Spleen (tissue), 7 donors: ENCODE measurements around the gene SLC35E4.

ENCODE experiments used
- CTCF ChIP-seq, 11 experiments: fragments of 200-600 bp in 7 of 11; fragments of 450-650 bp in 4 of 11; sonication (generic) in 4 of 11; IDR thresholded peaks in 8 of 11; conservative IDR thresholded peaks in 3 of 11; 1 replicate in 7 of 11; 2 replicates in 4 of 11; pipeline versions ENCODE4 v1.4.0 to v1.8.0; 2016 to 2021; ENCODE audit warnings: antibody characterized with exemption in 11 of 11, inconsistent platforms in 4 of 11, mild to moderate bottlenecking in 1 of 11
- POLR2A ChIP-seq, 3 donors: fragments of 450-650 bp; IDR thresholded peaks; one replicate each; pipeline ENCODE4 v1.5.1; 2017; ENCODE audit warnings: antibody characterized with exemption in 3 of 3, mild to moderate bottlenecking in 1 of 3
- donor health status: DM: no; HTN: no; CAD: no; lungs with moderate emphysema.
- donor health status: DM: no; HTN: no; CAD: no.
- donor health status: DM: no; HTN: no; CAD: no.

GRCh38 chr22:30649430-30650007 lies 13.9 kb downstream of the SLC35E4 start:
- TF ChIP-seq POLR2A (IDR thresholded peaks at IDR 0.05) (no peak), CTCF (IDR thresholded peaks at IDR 0.05 in 8 of 11, conservative IDR thresholded peaks at IDR 0.05 in 3 of 11) (no peak)
